HG03575 (cell line): Measurements from ENCODE around the gene SDR39U1.
"Not testable (repeated sequence)": the region's sequence is repeated elsewhere in the genome, so short reads cannot be mapped to it uniquely, and the experiment has no call there.

ENCODE experiments used
- ATAC-seq: cut with Tn5 transposase; IDR thresholded peaks from one replicate; pipeline ENCODE4 v1.9.1; 2021; ENCODE audit not compliant: unreplicated experiment, insufficient number of reproducible peaks, low FRiP score; ENCODE audit errors: extremely low read depth

Gene SDR39U1

DNA sequence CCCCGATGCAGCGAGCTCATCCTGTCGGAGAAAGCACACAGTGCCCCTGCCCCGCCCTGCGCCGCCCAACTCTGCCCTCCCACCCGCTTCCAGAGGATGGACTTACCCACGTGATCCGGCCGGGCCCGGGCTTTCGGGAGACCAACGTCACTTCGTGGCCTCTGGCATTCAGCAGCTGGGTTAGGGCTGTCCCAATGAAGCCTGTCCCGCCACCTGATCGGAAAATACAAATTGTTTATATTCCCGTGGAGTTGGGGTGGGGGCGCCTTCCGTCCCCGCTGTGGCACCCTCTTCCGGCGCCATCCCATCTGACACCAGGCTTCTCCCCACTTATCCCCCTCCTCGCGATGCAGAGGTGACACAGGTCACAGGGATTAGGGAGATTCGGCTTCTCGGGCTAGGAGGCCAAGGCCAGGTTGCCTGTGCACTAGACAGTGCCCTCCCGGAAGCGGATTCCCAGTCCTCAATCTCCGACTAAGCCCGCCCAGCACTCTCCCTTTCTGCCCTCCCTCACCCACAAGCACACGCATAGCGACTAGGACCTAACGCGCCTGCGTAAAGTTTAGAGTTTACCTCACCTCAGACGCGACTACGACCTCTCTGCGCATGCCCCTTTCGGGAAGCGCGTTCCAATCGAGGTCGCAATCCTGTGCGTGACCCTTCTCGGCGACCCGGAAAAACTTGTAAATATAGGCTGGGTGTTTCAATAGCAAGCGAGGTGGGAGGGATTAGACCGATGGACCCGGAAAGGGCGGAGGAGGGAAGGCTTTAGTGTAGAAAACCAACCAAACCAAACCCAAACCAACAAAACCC is at the start of gene SDR39U1:
SDR39U1 (minus strand) TSS at position 537 of the 813 bp plus-strand sequence; CDS start at position 530, 7 bp downstream.
- peak; percentile 89 for ATAC-seq

- not testable (repeated sequence) for ATAC-seq
Measured at GRCh38 chr14:24491586-24492408, 49.2 kb upstream of the SDR39U1 start.

DNA sequence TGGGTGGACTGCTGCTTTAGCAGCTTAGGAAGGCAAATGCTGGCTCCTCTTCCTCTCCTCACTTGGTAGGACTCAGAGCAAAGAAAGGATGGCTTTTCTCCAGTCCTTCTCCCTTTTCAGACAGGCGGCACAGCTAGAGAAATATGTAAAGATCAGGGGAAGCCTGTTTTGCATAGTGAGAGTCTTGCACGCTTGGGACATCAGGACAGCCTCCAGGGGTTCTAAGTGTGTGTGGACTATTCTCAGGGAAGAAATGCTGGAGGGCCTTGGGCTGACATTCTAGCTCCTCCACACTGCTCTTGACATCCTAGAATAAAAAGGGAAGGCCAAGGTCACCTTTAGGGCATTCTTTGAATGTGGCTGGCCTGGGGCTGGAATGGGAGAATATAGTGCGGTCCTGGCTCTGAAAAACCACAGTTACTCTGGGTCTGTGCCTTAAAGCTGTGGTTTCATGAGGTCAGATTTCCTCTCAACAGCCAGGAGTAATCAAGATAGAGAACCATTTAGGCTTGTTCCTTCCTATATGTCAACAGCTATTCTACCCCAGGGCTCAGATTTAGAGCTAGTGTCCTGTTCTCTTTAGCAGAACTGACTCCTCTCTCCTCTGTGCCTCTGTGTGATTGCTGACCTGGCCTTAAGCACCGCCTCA is 41.2 kb upstream of the SDR39U1 start:
- no peak for ATAC-seq

GRCh38 chr14:24482699-24483303 is 40.2 kb upstream of the SDR39U1 start:
- ATAC-seq = not testable (repeated sequence)

- ATAC-seq = no peak
Measured at GRCh38 chr14:24481622-24482324, 39.2 kb upstream of the SDR39U1 start.

DNA sequence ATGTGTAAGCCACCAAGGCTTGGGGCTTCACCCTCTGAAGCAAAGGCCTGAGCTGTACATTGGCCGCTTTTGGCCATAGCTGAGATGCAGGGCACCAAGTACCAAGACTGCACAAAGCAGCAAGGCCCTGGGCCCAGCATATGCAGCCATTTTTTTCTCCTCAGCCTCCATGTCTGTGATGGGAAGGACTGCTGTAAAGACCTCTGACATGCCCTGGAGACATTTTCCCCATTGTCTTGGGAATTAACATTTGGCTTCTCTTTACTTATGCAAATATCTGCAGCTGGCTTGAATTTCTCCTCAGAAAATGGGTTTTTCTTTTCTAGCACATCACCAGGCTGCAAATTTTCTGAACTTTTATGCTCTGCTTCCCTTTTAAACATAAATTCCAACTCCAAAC is 37.4 kb upstream of the SDR39U1 start:
- ATAC-seq = not testable (repeated sequence)

- no peak for ATAC-seq
Measured at GRCh38 chr14:24475261-24475660, 32.7 kb upstream of the SDR39U1 start.

- ATAC-seq = no peak
Measured at GRCh38 chr14:24473211-24473610, 30.6 kb upstream of the SDR39U1 start.

DNA sequence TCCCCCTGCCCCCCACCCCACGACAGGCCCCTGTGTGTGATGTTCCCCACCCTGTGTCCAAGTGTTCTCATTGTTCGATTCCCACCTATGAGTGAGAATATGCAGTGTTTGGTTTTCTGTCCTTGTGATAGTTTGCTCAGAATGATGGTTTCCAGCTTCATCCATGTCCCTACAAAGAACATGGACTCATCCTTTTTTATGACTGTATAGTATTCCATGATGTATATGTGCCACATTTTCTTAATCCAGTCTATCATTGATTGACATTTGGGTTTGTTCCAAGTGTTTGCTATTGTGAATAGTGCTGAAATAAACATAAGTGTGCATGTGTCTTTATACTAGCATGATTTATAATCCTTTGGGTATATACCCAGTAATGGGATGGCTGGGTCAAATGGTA is 27.9 kb upstream of the SDR39U1 start:
- ATAC-seq = not testable (repeated sequence)

DNA sequence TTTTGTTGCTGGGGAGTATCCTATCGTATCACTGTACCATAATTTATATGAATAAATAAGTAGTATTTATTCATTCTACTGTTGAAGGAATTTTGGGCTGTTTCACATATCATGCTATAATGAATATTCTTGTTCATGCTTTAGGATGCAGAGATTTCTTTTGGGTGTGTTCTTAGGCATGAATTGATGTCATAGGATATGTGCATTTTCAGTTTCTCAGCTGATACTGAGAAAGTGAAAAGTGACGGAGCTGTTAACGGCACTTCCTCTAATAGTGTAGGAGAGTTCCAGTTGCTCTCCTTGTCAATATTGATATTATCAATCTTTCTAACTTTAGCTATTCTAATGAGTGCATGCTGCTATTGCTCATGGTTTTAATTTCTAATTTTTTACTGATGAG is 23.2 kb upstream of the SDR39U1 start:
- no peak for ATAC-seq

GRCh38 chr14:24465368-24465767 is 22.8 kb upstream of the SDR39U1 start:
- no peak for ATAC-seq

- no peak for ATAC-seq
Measured at GRCh38 chr14:24463884-24464785, 21.6 kb upstream of the SDR39U1 start.

- ATAC-seq = no peak
Measured at GRCh38 chr14:24463017-24463883, 20.7 kb upstream of the SDR39U1 start.

DNA sequence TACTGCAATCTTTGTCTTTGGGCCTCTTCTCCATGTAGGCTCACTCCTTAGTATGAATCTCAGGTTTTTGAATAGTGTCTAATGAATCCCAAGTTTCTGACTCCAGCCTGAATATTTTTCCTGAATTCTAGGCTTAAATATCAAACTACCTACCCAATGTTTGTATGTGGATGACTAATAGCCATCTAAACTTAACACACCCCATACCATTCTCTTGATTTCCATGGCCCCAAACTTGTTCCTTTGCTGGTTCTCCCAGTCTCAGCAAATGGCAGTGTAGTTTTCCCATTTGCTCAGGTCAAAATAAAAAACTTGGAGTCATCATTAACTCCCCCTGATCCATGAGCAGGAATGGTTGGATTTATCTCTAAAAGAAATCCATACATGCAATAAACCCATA is 18.8 kb upstream of the SDR39U1 start:
- no peak for ATAC-seq

GRCh38 chr14:24459331-24459730 is 16.8 kb upstream of the SDR39U1 start:
- no peak for ATAC-seq

DNA sequence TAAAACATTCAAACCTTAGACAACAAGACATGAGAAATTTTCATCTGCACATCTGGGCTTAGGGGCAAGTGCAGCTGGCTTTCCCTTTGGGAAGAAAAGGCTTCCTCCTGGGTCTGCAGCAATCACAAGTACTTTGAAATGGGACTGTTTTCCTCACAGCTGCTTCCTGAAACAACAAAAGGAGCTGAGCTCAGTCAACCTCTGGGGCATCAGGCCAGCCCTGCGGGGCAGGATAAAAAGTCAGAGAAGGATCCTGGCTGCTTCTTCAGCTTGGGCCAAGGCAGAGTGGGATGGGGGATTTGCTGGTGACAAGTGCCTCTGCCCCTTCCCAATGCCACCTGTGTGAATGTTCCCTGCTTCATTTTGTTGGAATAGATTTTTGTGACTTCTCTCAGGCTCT is 16.2 kb upstream of the SDR39U1 start:
- no peak for ATAC-seq

DNA sequence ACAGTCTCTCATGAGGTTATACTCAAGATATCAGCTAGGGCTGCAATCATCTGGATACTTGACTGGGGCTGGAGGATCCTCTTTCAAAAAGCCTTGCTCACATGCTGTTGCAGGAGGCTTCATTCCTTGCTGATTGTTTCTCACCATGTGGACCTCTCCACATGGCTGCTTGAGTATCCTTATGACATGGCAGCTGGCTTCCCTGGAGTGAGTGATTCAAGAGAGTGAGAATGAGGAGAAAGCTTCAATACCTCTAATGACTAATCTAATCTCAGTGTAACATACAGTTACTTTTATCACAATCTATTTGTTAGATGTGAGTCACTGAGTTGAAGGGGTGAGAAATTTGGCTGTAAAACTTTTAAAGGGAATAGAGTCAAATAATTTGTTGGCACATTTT is 14.4 kb upstream of the SDR39U1 start:
- ATAC-seq = no peak
